K562 (cell line): ENCODE measurements around the gene ICAM2. TPM values are rescaled to one million over a fixed set of nuclear protein-coding genes. Genes with fewer than 3 reads are reported as not detected.

Experiments used
- ATAC-seq: fragments of 200-7000 bp; cut with Tn5 transposase; 3 replicates; pipeline ENCODE4 v1.9.1; 2020; ENCODE audit warnings: moderate library complexity
- BruUV-seq: library from RNA; stranded (reverse); fragments of 400-500 nt; replicated peaks from 2 replicates; lab custom pipeline; 2021; lab: Mats Ljungman, UMichigan
- CTCF ChIA-PET: fragments of 300-600 bp; formaldehyde crosslinking; extraction: SDS; loops from one replicate; lab custom pipeline; 2021; ENCODE audit warnings: low intra/inter-chr PET ratio; lab: Yijun Ruan, JAX
- POLR2A ChIA-PET: fragments of 300-600, 350-650 bp; sonication (Branson Sonifier 250); formaldehyde crosslinking; extraction: SDS; loops from one replicate; lab custom pipeline; 2021; ENCODE audit warnings: antibody characterized with exemption, inconsistent platforms; lab: Yijun Ruan, JAX
- DNase-seq, 4 experiments: peaks; one replicate each; pipeline versions ENCODE4 v3.0.0 to v3.0.0-alpha.2; 2011 to 2018; ENCODE audit warnings: low spot score in 3 of 4, mixed read lengths in 3 of 4; ENCODE audit errors: extremely low read depth in 1 of 4
- FAIRE-seq: peaks from 2 replicates; lab custom pipeline; 2011; peaks lifted over from hg19 to GRCh38; lab: Jason Lieb, UNC
- H2AFZ ChIP-seq: 2 replicates; pipeline ENCODE4 v1.6.0; 2011; ENCODE audit warnings: low read depth, low read length, control low read depth, inconsistent platforms
- H3K27ac ChIP-seq: fragments of 200-600 bp; 3 replicates; pipeline ENCODE4 v1.8.0; 2011; ENCODE audit warnings: low read depth, mild to moderate bottlenecking, control low read depth, inconsistent platforms, low read length, moderate library complexity, mixed read lengths; ENCODE audit errors: extremely low read depth
- H3K27me3 ChIP-seq, 2 experiments: fragments of 300-600 bp in 1 of 2; 2 replicates in 1 of 2; 3 replicates in 1 of 2; pipeline versions ENCODE4 v1.6.0 to v1.8.0; 2011; ENCODE audit warnings: inconsistent platforms in 2 of 2, low read length in 2 of 2, mild to moderate bottlenecking in 1 of 2, mixed read lengths in 1 of 2, moderate library complexity in 1 of 2; ENCODE audit not compliant: control insufficient read depth in 2 of 2, insufficient read depth in 2 of 2
- H3K36me3 ChIP-seq: fragments of 300-600 bp; 3 replicates; pipeline ENCODE4 v1.8.0; 2011; ENCODE audit warnings: mild to moderate bottlenecking, low read length, inconsistent platforms; ENCODE audit not compliant: control insufficient read depth, insufficient read depth
- H3K4me1 ChIP-seq, 2 experiments: fragments of 200-600 bp in 1 of 2; replicated peaks in 1 of 2; 2 replicates in 1 of 2; 3 replicates in 1 of 2; pipeline versions ENCODE4 v1.5.1 to v1.8.0; 2011; ENCODE audit warnings: inconsistent platforms in 2 of 2, low read length in 2 of 2, mild to moderate bottlenecking in 1 of 2, mixed read lengths in 1 of 2, moderate library complexity in 1 of 2; ENCODE audit not compliant: control insufficient read depth in 2 of 2, insufficient read depth in 2 of 2
- H3K4me2 ChIP-seq: 2 replicates; pipeline ENCODE4 v1.6.1; 2011; ENCODE audit warnings: low read length, control low read depth, inconsistent platforms, mixed read lengths; ENCODE audit not compliant: insufficient read depth
- H3K4me3 ChIP-seq: fragments of 200-600 bp; sonication (generic), shearing (Covaris generic); 2 replicates; pipeline ENCODE4 v1.5.1; 2016; ENCODE audit warnings: control low read depth, inconsistent platforms
- H3K79me2 ChIP-seq: fragments of 200-600 bp; 3 replicates; pipeline ENCODE4 v1.8.0; 2011; ENCODE audit warnings: low read length, inconsistent platforms; ENCODE audit not compliant: control insufficient read depth, insufficient read depth
- H3K9ac ChIP-seq, 2 experiments: 2 replicates each; pipeline versions ENCODE4 v1.6.0 to v1.6.1; 2011; ENCODE audit warnings: low read depth in 2 of 2, low read length in 2 of 2, control low read depth in 1 of 2, inconsistent platforms in 1 of 2, mild to moderate bottlenecking in 1 of 2, mixed read lengths in 1 of 2; ENCODE audit not compliant: insufficient read depth in 1 of 2
- H3K9me1 ChIP-seq: one replicate; pipeline ENCODE4 v1.6.0; 2011; ENCODE audit warnings: inconsistent platforms, mild to moderate bottlenecking, low read length, moderate library complexity; ENCODE audit not compliant: control insufficient read depth, insufficient read depth
- H3K9me3 ChIP-seq: replicated peaks from 2 replicates; pipeline ENCODE4 v1.5.1; 2011; ENCODE audit warnings: low read depth, low read length, inconsistent platforms; ENCODE audit not compliant: control insufficient read depth, insufficient read depth
- H4K20me1 ChIP-seq: replicated peaks from 2 replicates; pipeline ENCODE4 v1.6.1; 2011; ENCODE audit warnings: low read length, inconsistent platforms, mixed read lengths; ENCODE audit not compliant: control insufficient read depth, insufficient read depth
- EP400 ChIP-seq: fragments of 450-650 bp; IDR thresholded peaks from 2 replicates; pipeline ENCODE4 v1.6.1; 2017; ENCODE audit warnings: antibody characterized with exemption, mild to moderate bottlenecking, moderate library complexity
- FOXA1 ChIP-seq: fragments of 450-650 bp; IDR thresholded peaks from 2 replicates; pipeline ENCODE4 v1.6.1; 2016; ENCODE audit warnings: mild to moderate bottlenecking, borderline replicate concordance
- SMC3 ChIP-seq: conservative IDR thresholded peaks from 2 replicates; pipeline ENCODE4 v1.6.1; 2011; ENCODE audit warnings: low read depth, low read length, improper control_type of control experiment; ENCODE audit not compliant: insufficient read depth
- ZKSCAN3 ChIP-seq: fragments of 250-450 bp; sonication (Bioruptor Pico); IDR thresholded peaks from 2 replicates; pipeline ENCODE4 v1.4.0; 2020
- ZNF431 ChIP-seq: sonication (generic); formaldehyde crosslinking; IDR thresholded peaks from 2 replicates; pipeline ENCODE4 v1.8.0; 2022; ENCODE audit warnings: mild to moderate bottlenecking, missing genetic modification reagents
- ZNF445 ChIP-seq: fragments of 250-450 bp; sonication (Bioruptor Pico); IDR thresholded peaks from 2 replicates; pipeline ENCODE4 v1.4.0; 2020; ENCODE audit warnings: low read depth, mild to moderate bottlenecking, moderate library complexity
- WGBS: fragments of 100-300 bp; shearing (Covaris generic); methylation state at CpG from one replicate; pipeline ENCODE4 v1.1.6; 2016; ENCODE audit warnings: low coverage, mixed read lengths; ENCODE audit not compliant: insufficient coverage; ENCODE audit errors: missing lambda C conversion rate; 5-methylcytosine and 5-hydroxymethylcytosine counted together
- in situ Hi-C: fragments of 300-500 bp; cut with MboI; formaldehyde crosslinking; loops from 4 replicates; pipeline ENCODE4 v1.15.0; 2018; ENCODE audit warnings: inconsistent platforms, mixed read lengths
- intact Hi-C: fragments of 100-400 bp; cut with micrococcal nuclease; formaldehyde crosslinking; loops from 2 replicates; pipeline ENCODE4 v1.14.2; 2022
- polyA plus RNA-seq, 8 experiments: library from polyadenylated mRNA; depleted of rRNA in 4 of 8; stranded (reverse) in 5 of 8; unstranded in 3 of 8; fragments of >200 nt; fragmentation: Nextera tagmentation in 2 of 8; fragmentation: Illumina TruSeq in 1 of 8; extraction: Ambion mirVana in 2 of 8; extraction: Trizol in 1 of 8; gene quantifications; 2 replicates each; pipeline versions ENCODE4 v1.2.1 to v1.2.3, GENCODE V29; 2011 to 2014; ENCODE audit warnings: inconsistent platforms in 1 of 8, missing spikeins in 1 of 8
- total RNA-seq, 7 experiments: library from RNA; depleted of rRNA in 6 of 7; stranded (reverse); fragments of >200 nt in 6 of 7; fragmentation: Illumina TruSeq in 2 of 7; extraction: Trizol in 2 of 7; gene quantifications; 2 replicates each; pipeline versions ENCODE4 v1.2.1 to v1.2.3, GENCODE V29; 2011 to 2021; ENCODE audit warnings: low replicate concordance in 1 of 7
- TF ChIP-seq, protein P1 (sequence below): sonication (generic); formaldehyde crosslinking; IDR thresholded peaks from 2 replicates; pipeline ENCODE4 v1.8.0; 2022; ENCODE audit warnings: missing genetic modification reagents, mild to moderate bottlenecking, moderate library complexity, borderline replicate concordance
- TF ChIP-seq, protein P2 (sequence below): fragments of 450-650 bp; formaldehyde crosslinking; IDR thresholded peaks from 2 replicates; pipeline ENCODE4 v1.4.0; 2020; ENCODE audit warnings: mild to moderate bottlenecking, moderate library complexity
- TF ChIP-seq, protein P3 (sequence below): fragments of 450-650 bp; formaldehyde crosslinking; IDR thresholded peaks from 2 replicates; pipeline ENCODE4 v1.4.0; 2022; ENCODE audit warnings: mild to moderate bottlenecking, moderate library complexity

ICAM2 gene
- total and polyA plus RNA-seq, 9 of the 15 experiments (the other 6 are each of a cell fraction or from before 2014, with no cell fraction given), result 37.9 to 89.4 (median 60.6) TPM

DNA sequence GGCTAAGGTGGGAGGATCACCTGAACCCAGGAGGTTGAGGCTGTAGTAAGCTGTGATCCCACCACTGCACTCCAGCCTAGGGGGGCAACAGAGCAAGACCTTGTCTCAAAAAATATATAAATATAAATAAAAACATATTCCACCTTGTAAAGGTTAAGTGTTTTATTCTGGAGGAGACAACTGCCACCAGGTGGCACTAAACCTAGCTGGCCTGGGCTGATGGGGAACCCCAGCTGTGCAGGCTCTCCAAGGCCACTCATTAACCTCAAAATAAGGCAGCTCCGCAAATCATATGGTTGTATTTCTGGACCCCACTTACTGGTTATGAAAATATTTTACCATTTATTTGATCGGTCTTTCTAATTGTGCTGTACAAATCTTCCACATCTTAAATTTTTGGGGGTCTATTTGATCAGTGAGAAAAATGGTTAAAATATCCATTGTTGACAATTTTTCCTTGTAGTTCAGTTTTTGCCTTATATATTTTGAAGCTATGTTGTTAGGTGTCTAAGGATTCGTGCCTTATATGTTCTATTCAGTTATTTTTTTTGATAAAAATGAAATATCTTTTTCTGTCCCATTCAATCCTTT lies 8.5 kb upstream of the ICAM2 start:
- ChIA-PET POLR2A (interaction anchor here (0.6 to 2.3 kb wide), 8 partner anchors 9 to 254 kb away, joined by 3 to 8 read pairs (median 4); partner anchors contain the start of genes ERN1 and ICAM2), CTCF (interaction anchor here (0.6 to 3.4 kb wide), 3 partner anchors 104 to 621 kb away, joined by 3 to 27 read pairs (median 6); no protein-coding TSS in a partner anchor)
- intact Hi-C loops, result loop anchor here (1.0 to 10.0 kb wide), 4 partner anchors 37 to 253 kb away; no protein-coding TSS in a partner anchor
- 4% methylated on average over 3 of the region's 3 CpGs for WGBS
- Histone ChIP-seq H3K9me3 (no peaks in the 10 kb centered on the region), H3K27me3 (no peaks in the 10 kb centered on the region), H3K9ac (no peak overlapping the region), H2AFZ (no peak overlapping the region), H3K27ac (no peak overlapping the region), H3K4me1 (peaks cover 15% of the 10 kb centered on the region in 2 experiments; a peak in 4 of 5 replicates), H3K36me3 (no peaks in the 10 kb centered on the region), H4K20me1 (no peaks in the 10 kb centered on the region), H3K4me3 (no peak overlapping the region), H3K79me2 (no peaks in the 10 kb centered on the region), H3K4me2 (no peak overlapping the region), H3K9me1 (no peaks in the 10 kb centered on the region)
- no TSS peak for BruUV-seq
- in situ Hi-C loops, result loop anchor here (10.0 kb wide), 2 partner anchors 114 to 256 kb away; partner anchors contain the start of genes CSHL1 and GH1
- peak; percentile 87 for FAIRE-seq
- ATAC-seq, result peak; percentile 62
- DNase-seq, result peak; percentile 63 to 81 (median 70)
- TF ChIP-seq, protein P1, sequence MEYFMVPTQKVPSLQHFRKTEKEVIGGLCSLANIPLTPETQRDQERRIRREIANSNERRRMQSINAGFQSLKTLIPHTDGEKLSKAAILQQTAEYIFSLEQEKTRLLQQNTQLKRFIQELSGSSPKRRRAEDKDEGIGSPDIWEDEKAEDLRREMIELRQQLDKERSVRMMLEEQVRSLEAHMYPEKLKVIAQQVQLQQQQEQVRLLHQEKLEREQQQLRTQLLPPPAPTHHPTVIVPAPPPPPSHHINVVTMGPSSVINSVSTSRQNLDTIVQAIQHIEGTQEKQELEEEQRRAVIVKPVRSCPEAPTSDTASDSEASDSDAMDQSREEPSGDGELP (CRISPR knock-in tag), result peak; percentile 75
- TF ChIP-seq, protein P2, sequence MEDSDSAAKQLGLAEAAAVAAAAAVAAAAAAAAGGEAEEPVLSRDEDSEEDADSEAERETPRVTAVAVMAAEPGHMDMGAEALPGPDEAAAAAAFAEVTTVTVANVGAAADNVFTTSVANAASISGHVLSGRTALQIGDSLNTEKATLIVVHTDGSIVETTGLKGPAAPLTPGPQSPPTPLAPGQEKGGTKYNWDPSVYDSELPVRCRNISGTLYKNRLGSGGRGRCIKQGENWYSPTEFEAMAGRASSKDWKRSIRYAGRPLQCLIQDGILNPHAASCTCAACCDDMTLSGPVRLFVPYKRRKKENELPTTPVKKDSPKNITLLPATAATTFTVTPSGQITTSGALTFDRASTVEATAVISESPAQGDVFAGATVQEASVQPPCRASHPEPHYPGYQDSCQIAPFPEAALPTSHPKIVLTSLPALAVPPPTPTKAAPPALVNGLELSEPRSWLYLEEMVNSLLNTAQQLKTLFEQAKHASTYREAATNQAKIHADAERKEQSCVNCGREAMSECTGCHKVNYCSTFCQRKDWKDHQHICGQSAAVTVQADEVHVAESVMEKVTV (CRISPR knock-in tag), result peak; percentile 44; the same call in 1 of the 2 replicates
- peak; percentile 94 for TF ChIP-seq ZNF431 (CRISPR knock-in tag)
- TF ChIP-seq ZNF445, result no peak
- TF ChIP-seq, protein P3, sequence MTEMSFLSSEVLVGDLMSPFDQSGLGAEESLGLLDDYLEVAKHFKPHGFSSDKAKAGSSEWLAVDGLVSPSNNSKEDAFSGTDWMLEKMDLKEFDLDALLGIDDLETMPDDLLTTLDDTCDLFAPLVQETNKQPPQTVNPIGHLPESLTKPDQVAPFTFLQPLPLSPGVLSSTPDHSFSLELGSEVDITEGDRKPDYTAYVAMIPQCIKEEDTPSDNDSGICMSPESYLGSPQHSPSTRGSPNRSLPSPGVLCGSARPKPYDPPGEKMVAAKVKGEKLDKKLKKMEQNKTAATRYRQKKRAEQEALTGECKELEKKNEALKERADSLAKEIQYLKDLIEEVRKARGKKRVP (CRISPR knock-in tag), result no peak
- no peak for TF ChIP-seq FOXA1
- peak; percentile 85 for TF ChIP-seq SMC3
- TF ChIP-seq EP400, result no peak
- TF ChIP-seq ZKSCAN3 (CRISPR knock-in tag), result no peak
